Measurements from ENCODE around the gene FAM180A.
A peak's percentile ranks its signal among the peaks of the same experiment; 100 is the strongest.

FAM180A gene

GRCh38 chr7:135771051-135771450 is 22.4 kb upstream of the FAM180A start:
- no peak for DNase-seq (ENCODE audit: low spot score)

- no peak for DNase-seq (ENCODE audit: low spot score)
These were observed 21.6 kb upstream of the FAM180A start for GRCh38 chr7:135770139-135770710.

- no peak for DNase-seq (ENCODE audit: low spot score)
These were observed 20.6 kb upstream of the FAM180A start for GRCh38 chr7:135769005-135769802.

- no peak for DNase-seq (ENCODE audit: low spot score)
These were observed 19.9 kb upstream of the FAM180A start for GRCh38 chr7:135768467-135768866.

GRCh38 chr7:135768064-135768463 is 19.5 kb upstream of the FAM180A start:
- DNase-seq (ENCODE audit: low spot score), result no peak

- DNase-seq (ENCODE audit: low spot score), result no peak
These were observed 14.6 kb upstream of the FAM180A start for GRCh38 chr7:135763261-135763660.

GRCh38 chr7:135761751-135762488 is 13.3 kb upstream of the FAM180A start:
- DNase-seq (ENCODE audit: low spot score), result no peak

GRCh38 chr7:135759532-135759931 is 10.9 kb upstream of the FAM180A start:
- no peak for DNase-seq (ENCODE audit: low spot score)

GRCh38 chr7:135758531-135758932 is 9.9 kb upstream of the FAM180A start:
- DNase-seq (ENCODE audit: low spot score), result peak; percentile 37

GRCh38 chr7:135757719-135758411 is 9.3 kb upstream of the FAM180A start:
- no peak for DNase-seq (ENCODE audit: low spot score)

- DNase-seq (ENCODE audit: low spot score), result no peak
These were observed 7.6 kb upstream of the FAM180A start for GRCh38 chr7:135756191-135756590.

GRCh38 chr7:135755351-135755753 is 6.7 kb upstream of the FAM180A start:
- DNase-seq (ENCODE audit: low spot score), result no peak

- DNase-seq (ENCODE audit: low spot score), result no peak
These were observed 5.2 kb upstream of the FAM180A start for GRCh38 chr7:135753616-135754413.

GRCh38 chr7:135747366-135747765 is 1.2 kb downstream of the FAM180A start:
- DNase-seq (ENCODE audit: low spot score), result no peak

- no peak for DNase-seq (ENCODE audit: low spot score)
These were observed 2.8 kb downstream of the FAM180A start for GRCh38 chr7:135745703-135746312.

GRCh38 chr7:135744938-135745702 is 3.5 kb downstream of the FAM180A start:
- no peak for DNase-seq (ENCODE audit: low spot score)

GRCh38 chr7:135743907-135744731 is 4.5 kb downstream of the FAM180A start:
- no peak for DNase-seq (ENCODE audit: low spot score)

- no peak for DNase-seq (ENCODE audit: low spot score)
These were observed 6.2 kb downstream of the FAM180A start for GRCh38 chr7:135742371-135742770.

GRCh38 chr7:135741905-135742304 is 6.7 kb downstream of the FAM180A start:
- no peak for DNase-seq (ENCODE audit: low spot score)
